A549 (cell line): ENCODE measurements around the gene VPS26B. TPM values are rescaled to one million over a fixed set of nuclear protein-coding genes. Genes with fewer than 3 reads are reported as not detected.
"Not testable (repeated sequence)": the region's sequence is repeated elsewhere in the genome, so short reads cannot be mapped to it uniquely, and the experiment has no call there.

Experiments
- ATAC-seq, 2 experiments: fragments of 200-7000 bp in 1 of 2; fragments of >200 bp in 1 of 2; cut with Nextera tagmentation in 1 of 2; cut with Tn5 transposase in 1 of 2; 3 replicates each; pipeline versions ENCODE4 v1.8.0 to v1.9.1; 2018 to 2020; ENCODE audit warnings: mild to moderate bottlenecking in 1 of 2, moderate library complexity in 1 of 2
- CTCF ChIA-PET: fragments of 300-600 bp; sonication (Branson Sonifier 250); formaldehyde crosslinking; extraction: SDS; loops from one replicate; lab custom pipeline; 2021; ENCODE audit warnings: antibody characterized with exemption, inconsistent platforms; lab: Yijun Ruan, JAX
- POLR2A ChIA-PET: fragments of 350-600 bp; formaldehyde crosslinking; extraction: SDS; loops from one replicate; lab custom pipeline; 2021; ENCODE audit warnings: antibody characterized with exemption, inconsistent platforms; lab: Yijun Ruan, JAX
- DNase-seq, 2 experiments: peaks; one replicate each; pipeline versions ENCODE4 v3.0.0 to v3.0.0-alpha.2; 2011 to 2016; ENCODE audit warnings: low read depth in 1 of 2, low spot score in 1 of 2
- FAIRE-seq: peaks from 2 replicates; lab custom pipeline; 2011; peaks lifted over from hg19 to GRCh38; lab: Jason Lieb, UNC
- H3K27ac ChIP-seq, 2 experiments: fragments of >200 bp; sonication (Bioruptor Twin); formaldehyde crosslinking; 3 replicates each; pipeline ENCODE4 v1.5.1; 2016 to 2017
- H3K4me1 ChIP-seq: fragments of >200 bp; sonication (Bioruptor Twin); formaldehyde crosslinking; 3 replicates; pipeline ENCODE4 v1.6.1; 2016
- H3K4me2 ChIP-seq: fragments of >200 bp; sonication (Bioruptor Twin); formaldehyde crosslinking; 3 replicates; pipeline ENCODE4 v1.6.1; 2016
- H3K4me3 ChIP-seq: fragments of >200 bp; sonication (Bioruptor Twin); formaldehyde crosslinking; 3 replicates; pipeline ENCODE4 v1.5.1; 2016
- H3K9me3 ChIP-seq: fragments of >200 bp; sonication (Bioruptor Twin); formaldehyde crosslinking; 3 replicates; pipeline ENCODE4 v1.6.1; 2016
- BHLHE40 ChIP-seq: IDR thresholded peaks from 2 replicates; pipeline ENCODE4 v1.6.1; 2012; ENCODE audit warnings: low read depth, low read length, inconsistent platforms
- CBX2 ChIP-seq: fragments of 200-600 bp; sonication (generic); IDR thresholded peaks from 2 replicates; pipeline ENCODE4 v1.6.1; 2016; ENCODE audit warnings: low read depth, mild to moderate bottlenecking, borderline replicate concordance
- CBX8 ChIP-seq: fragments of 200-600 bp; sonication (generic); IDR thresholded peaks from 2 replicates; pipeline ENCODE4 v1.6.1; 2016
- CHD2 ChIP-seq: fragments of 150-350 bp; IDR thresholded peaks from 2 replicates; pipeline ENCODE4 v1.6.1; 2014; ENCODE audit warnings: low read length; ENCODE audit not compliant: partially characterized antibody
- CHD4 ChIP-seq: fragments of 200-600 bp; sonication (generic); IDR thresholded peaks from 2 replicates; pipeline ENCODE4 v1.6.1; 2016; ENCODE audit warnings: antibody characterized with exemption, mild to moderate bottlenecking, borderline replicate concordance
- EHF ChIP-seq: fragments of 250-450 bp; sonication (Bioruptor Pico); IDR thresholded peaks from 2 replicates; pipeline ENCODE4 v1.5.0; 2020; ENCODE audit warnings: mild to moderate bottlenecking
- EHMT2 ChIP-seq: fragments of 200-600 bp; sonication (generic); IDR thresholded peaks from 2 replicates; pipeline ENCODE4 v1.6.1; 2016; ENCODE audit warnings: antibody characterized with exemption, low read depth, mild to moderate bottlenecking, moderate library complexity
- FOSB ChIP-seq: fragments of 250-450 bp; sonication (Bioruptor Pico); IDR thresholded peaks from 2 replicates; pipeline ENCODE4 v1.5.0; 2020; ENCODE audit warnings: mild to moderate bottlenecking, moderate library complexity
- FOSL2 ChIP-seq, 2 experiments: fragments of 450-650 bp in 1 of 2; fragments of >200 bp in 1 of 2; sonication (Bioruptor Twin) in 1 of 2; formaldehyde crosslinking; IDR thresholded peaks; 2 replicates each; pipeline versions ENCODE4 v1.5.0 to v1.6.1; 2016 to 2020; ENCODE audit warnings: mild to moderate bottlenecking in 1 of 2, moderate library complexity in 1 of 2
- HEYL ChIP-seq: fragments of 250-450 bp; sonication (Bioruptor Pico); IDR thresholded peaks from 2 replicates; pipeline ENCODE4 v1.8.0; 2021; ENCODE audit warnings: mild to moderate bottlenecking, moderate library complexity
- HOXA7 ChIP-seq: fragments of 250-450 bp; sonication (Bioruptor Pico); IDR thresholded peaks from 2 replicates; pipeline ENCODE4 v1.5.0; 2020; ENCODE audit warnings: mild to moderate bottlenecking, moderate library complexity
- HOXB13 ChIP-seq: fragments of 250-450 bp; sonication (Bioruptor Pico); IDR thresholded peaks from 2 replicates; pipeline ENCODE4 v1.5.0; 2020; ENCODE audit warnings: low read depth, mild to moderate bottlenecking, moderate library complexity
- JUN ChIP-seq, 2 experiments: fragments of >200 bp; sonication (Bioruptor Twin); formaldehyde crosslinking; IDR thresholded peaks; 2 replicates in 1 of 2; 3 replicates in 1 of 2; pipeline ENCODE4 v1.6.1; 2016 to 2017
- JUNB ChIP-seq: fragments of >200 bp; sonication (Bioruptor Twin); formaldehyde crosslinking; IDR thresholded peaks from 2 replicates; pipeline ENCODE4 v1.6.1; 2016
- KDM1A ChIP-seq: fragments of 200-600 bp; sonication (generic); IDR thresholded peaks from 2 replicates; pipeline ENCODE4 v1.6.1; 2016; ENCODE audit warnings: low read depth, mild to moderate bottlenecking
- MAFK ChIP-seq: fragments of 450-650 bp; IDR thresholded peaks from 2 replicates; pipeline ENCODE4 v1.6.1; 2014; ENCODE audit not compliant: partially characterized antibody
- MYC ChIP-seq: IDR thresholded peaks from 2 replicates; pipeline ENCODE4 v1.6.1; 2012; ENCODE audit warnings: mild to moderate bottlenecking, inconsistent platforms, low read length, improper control_type of control experiment, borderline replicate concordance
- NFE2L2 ChIP-seq: fragments of 150-350 bp; conservative IDR thresholded peaks from 2 replicates; pipeline ENCODE4 v1.6.1; 2014; ENCODE audit warnings: low read length
- PHF8 ChIP-seq: fragments of 200-600 bp; sonication (generic); IDR thresholded peaks from 2 replicates; pipeline ENCODE4 v1.6.1; 2016; ENCODE audit warnings: low read depth, mild to moderate bottlenecking, antibody characterized with exemption, moderate library complexity, borderline replicate concordance
- POLR2A ChIP-seq: IDR thresholded peaks from 2 replicates; pipeline ENCODE4 v1.6.1; 2012; ENCODE audit warnings: mild to moderate bottlenecking, low read length
- RFX5 ChIP-seq: fragments of 450-650 bp; IDR thresholded peaks from 2 replicates; pipeline ENCODE4 v1.7.1; 2014; ENCODE audit warnings: antibody characterized with exemption, mild to moderate bottlenecking, moderate library complexity
- SMC3 ChIP-seq: fragments of >200 bp; sonication (Bioruptor Twin); formaldehyde crosslinking; IDR thresholded peaks from 3 replicates; pipeline ENCODE4 v1.6.1; 2018; ENCODE audit warnings: inconsistent platforms
- TFCP2L1 ChIP-seq: fragments of 250-450 bp; sonication (Bioruptor Pico); IDR thresholded peaks from 2 replicates; pipeline ENCODE4 v1.5.0; 2021; ENCODE audit warnings: mild to moderate bottlenecking
- ZFP36 ChIP-seq: fragments of 450-650 bp; IDR thresholded peaks from 2 replicates; pipeline ENCODE4 v1.6.1; 2014; ENCODE audit warnings: borderline replicate concordance; ENCODE audit not compliant: partially characterized antibody
- WGBS: methylation state at CpG from one replicate; pipeline ENCODE4 v1.1.6; 2017; ENCODE audit errors: missing lambda C conversion rate; 5-methylcytosine and 5-hydroxymethylcytosine counted together
- polyA plus RNA-seq, 4 experiments: library from polyadenylated mRNA; depleted of rRNA in 3 of 4; stranded (reverse); fragments of >200 nt; fragmentation: RNase III in 1 of 4; extraction: RNeasy Plus Mini Kit Qiagen cat#74134 plus additional on column Dnase treatment in 1 of 4; gene quantifications; 2 replicates in 3 of 4; 3 replicates in 1 of 4; pipeline ENCODE4 v1.2.3, GENCODE V29; 2011 to 2017
- TF ChIP-seq, protein P1 (sequence below): fragments of >200 bp; sonication (Bioruptor Twin); formaldehyde crosslinking; IDR thresholded peaks from 2 replicates; pipeline ENCODE4 v1.6.1; 2016
- TF ChIP-seq, protein P2 (sequence below): fragments of 450-650 bp; IDR thresholded peaks from 2 replicates; pipeline ENCODE4 v1.6.1; 2014; ENCODE audit warnings: antibody characterized with exemption

The VPS26B gene
- polyA plus RNA-seq, 2 of the 4 experiments (the other 2 are of a cell fraction): 19.2 to 25.7 TPM

DNA sequence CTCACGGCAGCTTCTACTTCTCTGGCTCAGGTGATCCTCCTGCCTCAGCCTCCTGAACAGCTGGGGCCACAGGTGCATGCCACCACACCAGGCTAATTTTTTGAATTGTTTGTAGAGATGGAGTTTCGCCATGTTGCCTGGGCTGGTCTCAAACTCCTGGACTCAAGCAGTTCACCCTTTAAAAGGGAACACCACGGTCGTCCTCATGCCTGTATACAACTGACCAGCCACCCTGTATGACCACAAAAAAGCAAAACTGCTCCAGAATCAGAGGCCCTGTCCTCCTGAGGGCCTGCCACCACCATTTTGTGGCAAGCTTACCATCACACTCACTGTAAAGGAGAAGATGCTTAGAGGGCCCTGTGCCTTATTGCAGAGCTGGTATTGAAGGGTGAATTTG is 53.9 kb downstream of the VPS26B start:
- 48% methylated on average over 4 of the region's 4 CpGs for WGBS
- Histone ChIP-seq H3K4me1 (peaks cover 3% of the 10 kb centered on the region; the same call in 1 of the 3 replicates), H3K4me3 (no peak overlapping the region), H3K27ac (no peak overlapping the region)
- no peak for DNase-seq
- POLR2A ChIA-PET: no interaction called here
- ATAC-seq: no peak
- TF ChIP-seq HEYL (no peak), MYC (no peak), MAFK (no peak), PHF8 (no peak), NFE2L2 (no peak), POLR2A (no peak), JUNB (no peak), HOXA7 (CRISPR knock-in tag) (no peak), TFCP2L1 (CRISPR knock-in tag) (no peak), CBX8 (no peak), SMC3 (no peak), CBX2 (no peak), FOSL2 (IDR thresholded peaks at IDR 0.05) (no peak), FOSL2 (CRISPR knock-in tag; IDR thresholded peaks at IDR 0.05) (no peak), CHD2 (no peak), RFX5 (no peak), KDM1A (no peak)
- TF ChIP-seq, all 56 proteins: peak for 0
- CTCF ChIA-PET: no interaction called here
- no peak for FAIRE-seq
- H3K4me2 ChIP-seq: no peak overlapping the region
- H3K9me3 ChIP-seq: no peaks in the 10 kb centered on the region

DNA sequence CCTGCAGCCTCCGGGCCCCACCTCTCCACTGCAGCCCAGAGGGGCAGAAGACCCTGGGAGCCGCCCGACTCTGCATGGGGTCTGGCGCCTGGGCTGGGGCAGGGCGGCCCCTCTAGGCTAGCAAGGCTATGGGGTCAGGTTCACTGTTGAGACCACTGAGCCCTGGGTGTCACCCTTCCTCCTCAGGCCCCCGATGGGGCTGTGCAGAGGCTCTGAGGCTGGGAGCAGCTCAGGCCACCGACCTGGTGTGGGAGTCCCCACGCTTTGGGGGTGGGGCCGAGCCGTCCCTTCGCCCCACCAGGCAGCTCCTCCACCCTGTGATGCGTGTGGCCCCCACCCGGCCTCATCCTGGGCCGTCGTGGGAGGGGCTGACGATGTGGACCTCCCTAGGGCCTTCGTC is 57.2 kb downstream of the VPS26B start:
- WGBS: no CpG with 5 or more reads among the region's 17 CpGs
- H3K4me2 ChIP-seq, ATAC-seq, FAIRE-seq, H3K4me3 ChIP-seq, H3K9me3 ChIP-seq, H3K27ac ChIP-seq, POLR2A ChIA-PET, H3K4me1 ChIP-seq, DNase-seq: not testable (repeated sequence)
- CTCF ChIA-PET: interaction anchor here (1.0 kb wide), 1 partner anchor 20 kb away, joined by 4 read pairs; no protein-coding TSS in a partner anchor

DNA sequence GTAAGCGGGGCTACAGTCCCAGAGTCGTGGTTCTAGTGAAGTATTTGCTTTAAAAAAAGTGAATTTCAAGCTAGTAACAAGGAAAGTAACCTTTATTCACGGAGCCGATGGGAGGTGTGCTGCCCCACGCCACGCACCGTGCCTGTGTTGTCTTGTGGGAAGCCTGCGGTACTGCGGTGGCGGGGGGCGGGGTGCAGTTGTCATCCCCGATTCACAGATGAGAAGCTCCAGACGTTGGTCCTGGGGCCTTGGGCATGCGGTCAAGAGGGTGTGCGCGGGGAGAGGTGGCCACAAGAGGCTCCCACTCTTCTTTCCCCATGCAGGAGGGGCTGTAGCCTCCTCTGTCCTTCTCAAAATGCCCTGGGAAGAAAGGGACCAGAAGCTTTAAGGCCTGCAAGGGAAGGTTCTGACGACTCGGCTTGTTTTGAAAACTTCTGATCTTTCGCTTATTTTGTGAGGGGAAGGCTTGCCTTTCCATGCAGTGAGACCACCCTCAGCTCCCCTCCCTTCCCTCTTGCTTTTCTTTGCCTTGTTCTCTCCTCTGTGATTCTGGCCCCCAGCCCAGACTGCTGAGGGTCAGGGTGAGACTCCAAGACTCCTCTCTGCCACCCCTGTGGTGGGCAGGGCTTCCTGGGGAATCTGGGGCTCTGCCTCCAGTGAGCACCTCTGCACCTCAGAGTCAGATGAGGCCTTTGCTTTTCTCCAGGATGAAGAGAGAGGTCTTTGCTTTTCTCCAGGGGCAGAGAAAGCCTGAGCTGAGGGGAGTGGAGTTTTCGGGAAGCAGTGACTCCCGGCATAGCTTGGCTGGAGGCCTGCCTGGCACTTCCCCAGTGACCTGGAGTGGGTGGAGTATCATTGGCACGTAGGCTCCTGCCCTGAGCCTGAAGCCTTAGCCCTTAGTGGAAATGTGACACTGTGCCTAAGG is 57.9 kb downstream of the VPS26B start:
- no peaks in the 10 kb centered on the region for H3K9me3 ChIP-seq
- ChIA-PET POLR2A (no interaction called here), CTCF (interaction anchor here (1.0 kb wide), 1 partner anchor 20 kb away, joined by 4 read pairs; no protein-coding TSS in a partner anchor)
- no peak overlapping the region for H3K27ac ChIP-seq
- H3K4me3 ChIP-seq: no peak overlapping the region
- TF ChIP-seq CHD4: no peak
- TF ChIP-seq EHMT2: no peak
- TF ChIP-seq BHLHE40: no peak
- no peak for TF ChIP-seq JUNB
- TF ChIP-seq CBX8: no peak
- no peak for TF ChIP-seq EHF (CRISPR knock-in tag)
- no peak for TF ChIP-seq PHF8
- TF ChIP-seq FOSB: no peak
- TF ChIP-seq JUN (IDR thresholded peaks at IDR 0.05): no peak
- no peak for TF ChIP-seq HOXB13
- TF ChIP-seq, protein P1, sequence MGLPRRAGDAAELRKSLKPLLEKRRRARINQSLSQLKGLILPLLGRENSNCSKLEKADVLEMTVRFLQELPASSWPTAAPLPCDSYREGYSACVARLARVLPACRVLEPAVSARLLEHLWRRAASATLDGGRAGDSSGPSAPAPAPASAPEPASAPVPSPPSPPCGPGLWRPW: no peak
- no peak for TF ChIP-seq SMC3
- TF ChIP-seq, protein P2, sequence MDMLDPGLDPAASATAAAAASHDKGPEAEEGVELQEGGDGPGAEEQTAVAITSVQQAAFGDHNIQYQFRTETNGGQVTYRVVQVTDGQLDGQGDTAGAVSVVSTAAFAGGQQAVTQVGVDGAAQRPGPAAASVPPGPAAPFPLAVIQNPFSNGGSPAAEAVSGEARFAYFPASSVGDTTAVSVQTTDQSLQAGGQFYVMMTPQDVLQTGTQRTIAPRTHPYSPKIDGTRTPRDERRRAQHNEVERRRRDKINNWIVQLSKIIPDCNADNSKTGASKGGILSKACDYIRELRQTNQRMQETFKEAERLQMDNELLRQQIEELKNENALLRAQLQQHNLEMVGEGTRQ: no peak
- no peak for TF ChIP-seq FOSL2 (IDR thresholded peaks at IDR 0.05)
- TF ChIP-seq FOSL2 (CRISPR knock-in tag; IDR thresholded peaks at IDR 0.05): no peak
- TF ChIP-seq ZFP36: no peak
- no peak for TF ChIP-seq HEYL
- ATAC-seq (no peak), DNase-seq (no peak), FAIRE-seq (no peak)
- no peak overlapping the region for H3K4me2 ChIP-seq
- 66% methylated on average over 21 of the region's 22 CpGs for WGBS
- no peaks in the 10 kb centered on the region for H3K4me1 ChIP-seq
